ENCODE results near the gene KLF17.

GRCh38 chr1:44134071-44134920, 15.7 kb downstream of the KLF17 start:
- TF ChIP-seq, protein P1, sequence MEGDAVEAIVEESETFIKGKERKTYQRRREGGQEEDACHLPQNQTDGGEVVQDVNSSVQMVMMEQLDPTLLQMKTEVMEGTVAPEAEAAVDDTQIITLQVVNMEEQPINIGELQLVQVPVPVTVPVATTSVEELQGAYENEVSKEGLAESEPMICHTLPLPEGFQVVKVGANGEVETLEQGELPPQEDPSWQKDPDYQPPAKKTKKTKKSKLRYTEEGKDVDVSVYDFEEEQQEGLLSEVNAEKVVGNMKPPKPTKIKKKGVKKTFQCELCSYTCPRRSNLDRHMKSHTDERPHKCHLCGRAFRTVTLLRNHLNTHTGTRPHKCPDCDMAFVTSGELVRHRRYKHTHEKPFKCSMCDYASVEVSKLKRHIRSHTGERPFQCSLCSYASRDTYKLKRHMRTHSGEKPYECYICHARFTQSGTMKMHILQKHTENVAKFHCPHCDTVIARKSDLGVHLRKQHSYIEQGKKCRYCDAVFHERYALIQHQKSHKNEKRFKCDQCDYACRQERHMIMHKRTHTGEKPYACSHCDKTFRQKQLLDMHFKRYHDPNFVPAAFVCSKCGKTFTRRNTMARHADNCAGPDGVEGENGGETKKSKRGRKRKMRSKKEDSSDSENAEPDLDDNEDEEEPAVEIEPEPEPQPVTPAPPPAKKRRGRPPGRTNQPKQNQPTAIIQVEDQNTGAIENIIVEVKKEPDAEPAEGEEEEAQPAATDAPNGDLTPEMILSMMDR (IDR thresholded peaks at IDR 0.05; ENCODE audit: insufficient read depth, low read length): no peak
- no peak for TF ChIP-seq GABPA (IDR thresholded peaks at IDR 0.05; ENCODE audit: low read depth)

All from HL-60 (cell line).